GM23338 (cell line): ENCODE results near the gene KLHL18. TPM values are rescaled to one million over a fixed set of nuclear protein-coding genes. Genes with fewer than 3 reads are reported as not detected.

Experiments
- ATAC-seq: fragments of 200-7000 bp; cut with Tn5 transposase; 3 replicates; pipeline ENCODE4 v1.9.1; 2020
- DNase-seq: peaks from one replicate; pipeline ENCODE4 v3.0.0-alpha.2; 2015; ENCODE audit warnings: low spot score
- H2AFZ ChIP-seq: fragments of 200-600 bp; sonication (generic); 2 replicates; pipeline ENCODE4 v1.8.0; 2016; ENCODE audit warnings: antibody characterized with exemption, mild to moderate bottlenecking, moderate library complexity
- H3F3A ChIP-seq: fragments of 200-600 bp; sonication (generic); replicated peaks from 2 replicates; pipeline ENCODE4 v1.8.0; 2017; ENCODE audit warnings: antibody characterized with exemption, mixed run types, low read depth
- H3K27ac ChIP-seq: fragments of 200-600 bp; sonication (generic); 2 replicates; pipeline ENCODE4 v1.6.1; 2016; ENCODE audit warnings: low read depth
- H3K27me3 ChIP-seq: fragments of 200-600 bp; sonication (generic); 2 replicates; pipeline ENCODE4 v1.8.0; 2016; ENCODE audit warnings: mild to moderate bottlenecking, mixed run types, moderate library complexity; ENCODE audit not compliant: insufficient read depth
- H3K36me3 ChIP-seq: fragments of 200-600 bp; sonication (generic); 2 replicates; pipeline ENCODE4 v1.8.0; 2016; ENCODE audit warnings: mild to moderate bottlenecking; ENCODE audit not compliant: insufficient read depth
- H3K4me1 ChIP-seq: fragments of 200-600 bp; sonication (generic); 2 replicates; pipeline ENCODE4 v1.8.0; 2016; ENCODE audit warnings: mild to moderate bottlenecking, moderate library complexity; ENCODE audit not compliant: insufficient read depth
- H3K4me2 ChIP-seq: fragments of 200-600 bp; sonication (generic); 2 replicates; pipeline ENCODE4 v1.7.1; 2017; ENCODE audit warnings: mixed run types
- H3K4me3 ChIP-seq: fragments of 200-600 bp; sonication (generic); 2 replicates; pipeline ENCODE4 v1.6.1; 2016; ENCODE audit warnings: mixed run types
- H3K79me2 ChIP-seq: fragments of 200-600 bp; sonication (generic); replicated peaks from 2 replicates; pipeline ENCODE4 v1.8.0; 2017; ENCODE audit warnings: mild to moderate bottlenecking; ENCODE audit not compliant: insufficient read depth
- H3K9me2 ChIP-seq: fragments of 200-600 bp; sonication (generic); 2 replicates; pipeline ENCODE4 v1.8.0; 2017; ENCODE audit not compliant: insufficient read depth
- H4K20me1 ChIP-seq: fragments of 200-600 bp; sonication (generic); replicated peaks from 2 replicates; pipeline ENCODE4 v1.8.0; 2017; ENCODE audit warnings: mild to moderate bottlenecking; ENCODE audit not compliant: insufficient read depth
- H3K27ac Mint-ChIP-seq: 2 replicates; pipeline ENCODE4 v1.8.0; 2020; ENCODE audit warnings: inconsistent platforms, mild to moderate bottlenecking, moderate library complexity, mixed read lengths
- H3K27me3 Mint-ChIP-seq: 3 replicates; pipeline ENCODE4 v1.8.0; 2022; ENCODE audit warnings: low read depth, mild to moderate bottlenecking, moderate library complexity, mixed read lengths, inconsistent platforms; ENCODE audit not compliant: insufficient read depth, poor library complexity
- H3K36me3 Mint-ChIP-seq: 3 replicates; pipeline ENCODE4 v1.8.0; 2021; ENCODE audit warnings: low read depth, mild to moderate bottlenecking, inconsistent platforms, moderate library complexity, mixed read lengths
- H3K4me1 Mint-ChIP-seq: 3 replicates; pipeline ENCODE4 v1.8.0; 2020; ENCODE audit warnings: mild to moderate bottlenecking, inconsistent platforms, mixed read lengths
- H3K4me3 Mint-ChIP-seq: 3 replicates; pipeline ENCODE4 v1.8.0; 2021; ENCODE audit warnings: moderate library complexity, mild to moderate bottlenecking, inconsistent platforms, mixed read lengths
- H3K9me3 Mint-ChIP-seq: 3 replicates; pipeline ENCODE4 v1.8.0; 2020; ENCODE audit warnings: moderate library complexity, mild to moderate bottlenecking, inconsistent platforms, mixed read lengths
- CREB1 ChIP-seq: fragments of 250-450 bp; sonication (Bioruptor Pico); IDR thresholded peaks from 2 replicates; pipeline ENCODE4 v1.5.0; 2020; ENCODE audit warnings: low read depth, mild to moderate bottlenecking, moderate library complexity
- EZH2 ChIP-seq: fragments of 200-600 bp; sonication (generic); IDR thresholded peaks from one replicate; pipeline ENCODE4 v1.8.0; 2017; ENCODE audit warnings: antibody characterized with exemption, mild to moderate bottlenecking, low read depth; ENCODE audit not compliant: unreplicated experiment
- EZH2phosphoT487 ChIP-seq: fragments of 200-600 bp; sonication (generic); IDR thresholded peaks from one replicate; pipeline ENCODE4 v1.8.1; 2018; ENCODE audit warnings: antibody characterized with exemption; ENCODE audit not compliant: unreplicated experiment
- JUNB ChIP-seq: IDR thresholded peaks from one replicate; pipeline ENCODE4 v1.6.1; 2016; ENCODE audit warnings: antibody characterized with exemption; ENCODE audit not compliant: unreplicated experiment
- NANOG ChIP-seq: IDR thresholded peaks from 2 replicates; pipeline ENCODE4 v1.6.1; 2016; ENCODE audit warnings: antibody characterized with exemption, borderline replicate concordance
- POLR2AphosphoS5 ChIP-seq: IDR thresholded peaks from 2 replicates; pipeline ENCODE4 v1.6.1; 2016; ENCODE audit warnings: antibody characterized with exemption, low read depth
- STAT1 ChIP-seq: IDR thresholded peaks from one replicate; pipeline ENCODE4 v1.6.1; 2016; ENCODE audit warnings: antibody characterized with exemption; ENCODE audit not compliant: unreplicated experiment
- ZNF114 ChIP-seq: fragments of 250-450 bp; sonication (Bioruptor Pico); IDR thresholded peaks from 2 replicates; pipeline ENCODE4 v1.5.0; 2020; ENCODE audit warnings: mild to moderate bottlenecking, moderate library complexity
- ZNF331 ChIP-seq: fragments of 250-450 bp; sonication (Bioruptor Pico); IDR thresholded peaks from 2 replicates; pipeline ENCODE4 v1.5.0; 2020; ENCODE audit warnings: low read depth, mild to moderate bottlenecking, moderate library complexity
- polyA plus RNA-seq: library from polyadenylated mRNA; unstranded; fragments of >200 nt; fragmentation: Nextera tagmentation; extraction: Ambion mirVana; gene quantifications from 2 replicates; pipeline ENCODE4 v1.2.1, GENCODE V29; 2016
- total RNA-seq: library from RNA; depleted of rRNA; stranded (reverse); fragments of >200 nt; shearing (Covaris generic); gene quantifications from 2 replicates; pipeline ENCODE4 v1.2.3, GENCODE V29; 2014
- TF ChIP-seq, protein P1 (sequence below): IDR thresholded peaks from one replicate; pipeline ENCODE4 v1.6.1; 2018; ENCODE audit warnings: antibody characterized with exemption; ENCODE audit not compliant: unreplicated experiment
- TF ChIP-seq, protein P2 (sequence below): IDR thresholded peaks from 2 replicates; pipeline ENCODE4 v1.6.1; 2016; ENCODE audit warnings: antibody characterized with exemption
- TF ChIP-seq, protein P3 (sequence below): fragments of 250-450 bp; sonication (Bioruptor Pico); IDR thresholded peaks from 2 replicates; pipeline ENCODE4 v1.5.0; 2020; ENCODE audit warnings: mild to moderate bottlenecking, moderate library complexity
- TF ChIP-seq, protein P4 (sequence below), 2 experiments: fragments of 200-600 bp in 1 of 2; sonication (generic) in 1 of 2; conservative IDR thresholded peaks; 2 replicates each; pipeline versions ENCODE4 v1.5.1 to v1.6.1; 2016 to 2017; ENCODE audit warnings: antibody characterized with exemption in 2 of 2, low read depth in 2 of 2, mild to moderate bottlenecking in 2 of 2, moderate library complexity in 1 of 2

Gene KLHL18
- total and polyA plus RNA-seq, 2 experiments from 2014 or later = 11.3 to 18.1 TPM

DNA sequence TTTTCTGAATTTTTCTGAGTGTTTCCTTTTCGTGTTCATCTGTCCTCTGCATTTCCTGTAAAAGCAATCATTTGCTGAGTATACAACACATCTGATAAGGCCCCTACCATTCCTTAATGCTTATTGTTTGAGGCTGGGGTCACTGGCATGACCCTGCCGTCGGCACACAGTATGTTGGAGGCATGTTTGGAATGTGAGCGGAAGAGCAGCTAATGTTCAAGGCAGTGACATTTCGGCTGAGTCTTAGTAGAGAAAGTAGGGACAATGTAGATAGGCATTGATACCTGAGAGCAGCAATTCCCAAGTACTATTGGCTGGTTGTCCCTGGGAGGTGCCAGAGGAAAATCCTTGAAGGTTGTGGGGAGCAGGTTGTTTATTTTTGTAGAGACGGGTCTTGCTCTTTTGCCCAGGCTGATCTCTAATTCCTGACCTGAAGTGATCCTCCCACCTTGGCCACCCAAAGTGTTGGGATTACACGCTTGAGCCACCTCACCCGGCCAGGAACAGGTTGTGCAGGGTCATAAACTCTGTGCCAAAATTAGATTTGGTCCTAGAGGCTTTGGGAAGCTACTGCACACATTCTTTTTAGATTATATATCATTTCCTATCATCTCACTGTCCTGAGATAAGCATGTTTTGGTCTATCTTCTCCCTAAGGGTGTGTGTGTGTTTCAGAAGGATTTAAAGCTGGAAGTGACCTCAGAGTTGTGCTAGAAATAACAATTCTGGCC lies 111.6 kb downstream of the KLHL18 start:
- TF ChIP-seq POLR2AphosphoS5 (no peak), CREB1 (CRISPR knock-in tag) (no peak), ZNF331 (no peak), EZH2 (no peak), JUNB (no peak), STAT1 (no peak), EZH2phosphoT487 (no peak), ZNF114 (no peak), NANOG (no peak)
- TF ChIP-seq, protein P1, sequence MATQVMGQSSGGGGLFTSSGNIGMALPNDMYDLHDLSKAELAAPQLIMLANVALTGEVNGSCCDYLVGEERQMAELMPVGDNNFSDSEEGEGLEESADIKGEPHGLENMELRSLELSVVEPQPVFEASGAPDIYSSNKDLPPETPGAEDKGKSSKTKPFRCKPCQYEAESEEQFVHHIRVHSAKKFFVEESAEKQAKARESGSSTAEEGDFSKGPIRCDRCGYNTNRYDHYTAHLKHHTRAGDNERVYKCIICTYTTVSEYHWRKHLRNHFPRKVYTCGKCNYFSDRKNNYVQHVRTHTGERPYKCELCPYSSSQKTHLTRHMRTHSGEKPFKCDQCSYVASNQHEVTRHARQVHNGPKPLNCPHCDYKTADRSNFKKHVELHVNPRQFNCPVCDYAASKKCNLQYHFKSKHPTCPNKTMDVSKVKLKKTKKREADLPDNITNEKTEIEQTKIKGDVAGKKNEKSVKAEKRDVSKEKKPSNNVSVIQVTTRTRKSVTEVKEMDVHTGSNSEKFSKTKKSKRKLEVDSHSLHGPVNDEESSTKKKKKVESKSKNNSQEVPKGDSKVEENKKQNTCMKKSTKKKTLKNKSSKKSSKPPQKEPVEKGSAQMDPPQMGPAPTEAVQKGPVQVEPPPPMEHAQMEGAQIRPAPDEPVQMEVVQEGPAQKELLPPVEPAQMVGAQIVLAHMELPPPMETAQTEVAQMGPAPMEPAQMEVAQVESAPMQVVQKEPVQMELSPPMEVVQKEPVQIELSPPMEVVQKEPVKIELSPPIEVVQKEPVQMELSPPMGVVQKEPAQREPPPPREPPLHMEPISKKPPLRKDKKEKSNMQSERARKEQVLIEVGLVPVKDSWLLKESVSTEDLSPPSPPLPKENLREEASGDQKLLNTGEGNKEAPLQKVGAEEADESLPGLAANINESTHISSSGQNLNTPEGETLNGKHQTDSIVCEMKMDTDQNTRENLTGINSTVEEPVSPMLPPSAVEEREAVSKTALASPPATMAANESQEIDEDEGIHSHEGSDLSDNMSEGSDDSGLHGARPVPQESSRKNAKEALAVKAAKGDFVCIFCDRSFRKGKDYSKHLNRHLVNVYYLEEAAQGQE = no peak
- TF ChIP-seq, protein P2, sequence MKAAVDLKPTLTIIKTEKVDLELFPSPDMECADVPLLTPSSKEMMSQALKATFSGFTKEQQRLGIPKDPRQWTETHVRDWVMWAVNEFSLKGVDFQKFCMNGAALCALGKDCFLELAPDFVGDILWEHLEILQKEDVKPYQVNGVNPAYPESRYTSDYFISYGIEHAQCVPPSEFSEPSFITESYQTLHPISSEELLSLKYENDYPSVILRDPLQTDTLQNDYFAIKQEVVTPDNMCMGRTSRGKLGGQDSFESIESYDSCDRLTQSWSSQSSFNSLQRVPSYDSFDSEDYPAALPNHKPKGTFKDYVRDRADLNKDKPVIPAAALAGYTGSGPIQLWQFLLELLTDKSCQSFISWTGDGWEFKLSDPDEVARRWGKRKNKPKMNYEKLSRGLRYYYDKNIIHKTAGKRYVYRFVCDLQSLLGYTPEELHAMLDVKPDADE = no peak
- TF ChIP-seq, protein P3, sequence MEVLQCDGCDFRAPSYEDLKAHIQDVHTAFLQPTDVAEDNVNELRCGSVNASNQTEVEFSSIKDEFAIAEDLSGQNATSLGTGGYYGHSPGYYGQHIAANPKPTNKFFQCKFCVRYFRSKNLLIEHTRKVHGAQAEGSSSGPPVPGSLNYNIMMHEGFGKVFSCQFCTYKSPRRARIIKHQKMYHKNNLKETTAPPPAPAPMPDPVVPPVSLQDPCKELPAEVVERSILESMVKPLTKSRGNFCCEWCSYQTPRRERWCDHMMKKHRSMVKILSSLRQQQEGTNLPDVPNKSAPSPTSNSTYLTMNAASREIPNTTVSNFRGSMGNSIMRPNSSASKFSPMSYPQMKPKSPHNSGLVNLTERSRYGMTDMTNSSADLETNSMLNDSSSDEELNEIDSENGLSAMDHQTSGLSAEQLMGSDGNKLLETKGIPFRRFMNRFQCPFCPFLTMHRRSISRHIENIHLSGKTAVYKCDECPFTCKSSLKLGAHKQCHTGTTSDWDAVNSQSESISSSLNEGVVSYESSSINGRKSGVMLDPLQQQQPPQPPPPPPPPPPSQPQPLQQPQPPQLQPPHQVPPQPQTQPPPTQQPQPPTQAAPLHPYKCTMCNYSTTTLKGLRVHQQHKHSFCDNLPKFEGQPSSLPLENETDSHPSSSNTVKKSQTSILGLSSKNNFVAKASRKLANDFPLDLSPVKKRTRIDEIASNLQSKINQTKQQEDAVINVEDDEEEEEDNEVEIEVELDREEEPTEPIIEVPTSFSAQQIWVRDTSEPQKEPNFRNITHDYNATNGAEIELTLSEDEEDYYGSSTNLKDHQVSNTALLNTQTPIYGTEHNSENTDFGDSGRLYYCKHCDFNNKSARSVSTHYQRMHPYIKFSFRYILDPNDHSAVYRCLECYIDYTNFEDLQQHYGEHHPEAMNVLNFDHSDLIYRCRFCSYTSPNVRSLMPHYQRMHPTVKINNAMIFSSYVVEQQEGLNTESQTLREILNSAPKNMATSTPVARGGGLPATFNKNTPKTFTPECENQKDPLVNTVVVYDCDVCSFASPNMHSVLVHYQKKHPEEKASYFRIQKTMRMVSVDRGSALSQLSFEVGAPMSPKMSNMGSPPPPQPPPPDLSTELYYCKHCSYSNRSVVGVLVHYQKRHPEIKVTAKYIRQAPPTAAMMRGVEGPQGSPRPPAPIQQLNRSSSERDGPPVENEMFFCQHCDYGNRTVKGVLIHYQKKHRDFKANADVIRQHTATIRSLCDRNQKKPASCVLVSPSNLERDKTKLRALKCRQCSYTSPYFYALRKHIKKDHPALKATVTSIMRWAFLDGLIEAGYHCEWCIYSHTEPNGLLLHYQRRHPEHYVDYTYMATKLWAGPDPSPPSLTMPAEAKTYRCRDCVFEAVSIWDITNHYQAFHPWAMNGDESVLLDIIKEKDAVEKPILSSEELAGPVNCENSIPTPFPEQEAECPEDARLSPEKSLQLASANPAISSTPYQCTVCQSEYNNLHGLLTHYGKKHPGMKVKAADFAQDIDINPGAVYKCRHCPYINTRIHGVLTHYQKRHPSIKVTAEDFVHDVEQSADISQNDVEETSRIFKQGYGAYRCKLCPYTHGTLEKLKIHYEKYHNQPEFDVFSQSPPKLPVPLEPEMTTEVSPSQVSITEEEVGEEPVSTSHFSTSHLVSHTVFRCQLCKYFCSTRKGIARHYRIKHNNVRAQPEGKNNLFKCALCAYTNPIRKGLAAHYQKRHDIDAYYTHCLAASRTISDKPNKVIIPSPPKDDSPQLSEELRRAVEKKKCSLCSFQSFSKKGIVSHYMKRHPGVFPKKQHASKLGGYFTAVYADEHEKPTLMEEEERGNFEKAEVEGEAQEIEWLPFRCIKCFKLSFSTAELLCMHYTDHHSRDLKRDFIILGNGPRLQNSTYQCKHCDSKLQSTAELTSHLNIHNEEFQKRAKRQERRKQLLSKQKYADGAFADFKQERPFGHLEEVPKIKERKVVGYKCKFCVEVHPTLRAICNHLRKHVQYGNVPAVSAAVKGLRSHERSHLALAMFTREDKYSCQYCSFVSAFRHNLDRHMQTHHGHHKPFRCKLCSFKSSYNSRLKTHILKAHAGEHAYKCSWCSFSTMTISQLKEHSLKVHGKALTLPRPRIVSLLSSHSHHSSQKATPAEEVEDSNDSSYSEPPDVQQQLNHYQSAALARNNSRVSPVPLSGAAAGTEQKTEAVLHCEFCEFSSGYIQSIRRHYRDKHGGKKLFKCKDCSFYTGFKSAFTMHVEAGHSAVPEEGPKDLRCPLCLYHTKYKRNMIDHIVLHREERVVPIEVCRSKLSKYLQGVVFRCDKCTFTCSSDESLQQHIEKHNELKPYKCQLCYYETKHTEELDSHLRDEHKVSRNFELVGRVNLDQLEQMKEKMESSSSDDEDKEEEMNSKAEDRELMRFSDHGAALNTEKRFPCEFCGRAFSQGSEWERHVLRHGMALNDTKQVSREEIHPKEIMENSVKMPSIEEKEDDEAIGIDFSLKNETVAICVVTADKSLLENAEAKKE = no peak
- TF ChIP-seq, protein P4, sequence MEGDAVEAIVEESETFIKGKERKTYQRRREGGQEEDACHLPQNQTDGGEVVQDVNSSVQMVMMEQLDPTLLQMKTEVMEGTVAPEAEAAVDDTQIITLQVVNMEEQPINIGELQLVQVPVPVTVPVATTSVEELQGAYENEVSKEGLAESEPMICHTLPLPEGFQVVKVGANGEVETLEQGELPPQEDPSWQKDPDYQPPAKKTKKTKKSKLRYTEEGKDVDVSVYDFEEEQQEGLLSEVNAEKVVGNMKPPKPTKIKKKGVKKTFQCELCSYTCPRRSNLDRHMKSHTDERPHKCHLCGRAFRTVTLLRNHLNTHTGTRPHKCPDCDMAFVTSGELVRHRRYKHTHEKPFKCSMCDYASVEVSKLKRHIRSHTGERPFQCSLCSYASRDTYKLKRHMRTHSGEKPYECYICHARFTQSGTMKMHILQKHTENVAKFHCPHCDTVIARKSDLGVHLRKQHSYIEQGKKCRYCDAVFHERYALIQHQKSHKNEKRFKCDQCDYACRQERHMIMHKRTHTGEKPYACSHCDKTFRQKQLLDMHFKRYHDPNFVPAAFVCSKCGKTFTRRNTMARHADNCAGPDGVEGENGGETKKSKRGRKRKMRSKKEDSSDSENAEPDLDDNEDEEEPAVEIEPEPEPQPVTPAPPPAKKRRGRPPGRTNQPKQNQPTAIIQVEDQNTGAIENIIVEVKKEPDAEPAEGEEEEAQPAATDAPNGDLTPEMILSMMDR (conservative IDR thresholded peaks at IDR 0.05; ENCODE audit: low read depth in 2 of 2) = no peak
- no peaks in the 10 kb centered on the region for H3K9me3 Mint-ChIP-seq
- H3K9me2 ChIP-seq = no peaks in the 10 kb centered on the region
- H3K4me1 ChIP-seq = peaks cover 6% of the 10 kb centered on the region; the same call in 1 of the 2 replicates
- H4K20me1 ChIP-seq = peaks cover 38% of the 10 kb centered on the region
- peaks cover 50% of the 10 kb centered on the region for H3K79me2 ChIP-seq
- H3K4me2 ChIP-seq = no peak overlapping the region
- peak; percentile 51; the same call in 2 of the 3 replicates for ATAC-seq
- no peak overlapping the region for H2AFZ ChIP-seq
- H3K27ac Mint-ChIP-seq = no peak overlapping the region; the same call in 1 of the 2 replicates
- H3K4me1 Mint-ChIP-seq = peaks cover 4% of the 10 kb centered on the region; the same call in 2 of the 3 replicates
- peaks cover 4% of the 10 kb centered on the region for H3K27me3 Mint-ChIP-seq
- no peak overlapping the region for H3K4me3 Mint-ChIP-seq
- no peaks in the 10 kb centered on the region for H3K27me3 ChIP-seq
- no peak for DNase-seq
- H3K4me3 ChIP-seq = no peak overlapping the region
- no peaks in the 10 kb centered on the region; the same call in 1 of the 2 replicates for H3K36me3 ChIP-seq
- no peaks in the 10 kb centered on the region for H3F3A ChIP-seq
- H3K36me3 Mint-ChIP-seq = peaks cover 6% of the 10 kb centered on the region; the same call in 1 of the 3 replicates
- no peak overlapping the region for H3K27ac ChIP-seq
